Stimulated activated CD8-positive, alpha-beta memory T cell treated with anti-CD3 and anti-CD28 coated beads, Interleukin-15, amount 100 ng/mL, for 24 hours (primary cell): ENCODE data around the gene PARN.
A peak's percentile ranks its signal among the peaks of the same experiment; 100 is the strongest.
"Not testable (repeated sequence)": the region's sequence is repeated elsewhere in the genome, so short reads cannot be mapped to it uniquely, and the experiment has no call there.

ENCODE experiments used
- DNase-seq: peaks from one replicate; pipeline ENCODE4 v3.0.0-alpha.2; 2020; ENCODE audit warnings: low read depth

Gene PARN

DNA sequence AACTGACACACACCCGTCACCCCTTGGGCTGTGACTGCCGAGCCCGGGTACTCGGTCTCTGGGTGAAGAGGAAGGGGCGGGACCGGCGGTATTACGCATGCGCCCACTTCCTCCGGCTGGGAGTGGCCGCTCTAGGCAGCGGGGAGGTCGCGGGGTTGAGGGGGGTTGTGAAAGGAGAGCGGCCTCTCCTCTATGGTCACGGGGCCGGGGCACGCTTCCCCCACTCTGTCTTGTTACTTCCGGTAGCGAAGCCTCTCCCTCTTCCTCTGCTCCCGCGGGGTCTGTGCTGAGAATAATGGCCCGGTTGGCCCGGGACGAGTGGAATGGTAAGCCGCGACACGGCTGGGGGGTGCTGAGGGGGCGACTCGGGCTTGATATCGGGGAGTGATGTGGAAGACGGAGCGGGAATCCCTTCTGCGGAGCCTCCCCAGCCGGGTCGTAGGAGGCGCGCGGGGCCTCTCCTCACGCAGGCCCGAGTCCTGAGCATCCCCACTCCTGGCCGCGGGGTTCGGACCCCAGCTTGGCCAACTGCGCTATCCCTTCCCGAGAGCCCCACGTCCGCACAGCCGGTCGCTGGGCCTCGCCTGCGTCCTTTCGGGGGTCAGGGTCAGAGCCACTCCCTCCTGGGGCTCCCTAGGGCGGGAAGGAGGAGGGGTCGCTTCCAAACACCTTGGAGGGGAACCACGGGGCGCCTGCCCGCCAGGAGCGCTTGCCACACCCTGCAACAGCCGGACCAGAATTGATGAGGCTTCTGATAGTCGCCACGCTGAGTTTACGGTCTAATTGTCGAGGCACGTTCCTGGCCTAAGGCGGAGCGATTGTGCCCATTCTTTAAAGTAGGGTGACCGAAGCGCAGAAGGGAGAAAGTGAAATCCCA, 2.9 kb upstream of the PARN start, which contains the start of gene BFAR:
TSS of gene BFAR (plus strand) at position 259 of the 877 bp plus-strand sequence. CDS start 11,396 bp downstream, outside the sequence.
- DNase-seq: peak; percentile 99

GRCh38 chr16:14630620-14631330, 715 bp upstream of the PARN start:
- not testable (repeated sequence) for DNase-seq

DNA sequence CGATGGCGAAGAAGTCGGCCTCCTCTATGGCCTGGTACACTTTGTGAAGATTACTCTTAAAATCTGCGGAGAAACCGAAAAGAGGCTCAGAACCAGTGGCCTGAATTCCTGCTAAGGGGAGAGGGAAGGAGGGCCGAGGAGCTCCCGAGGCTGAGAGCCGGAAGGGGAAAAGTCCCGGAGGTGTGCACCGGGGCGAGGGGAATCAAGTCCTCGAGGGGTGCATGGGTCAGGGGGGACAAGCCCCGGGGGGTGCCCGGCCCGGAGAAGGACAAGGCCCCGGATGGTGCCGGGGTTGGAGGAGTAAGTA, 495 bp downstream of the PARN start:
- no peak for DNase-seq

GRCh38 chr16:14628806-14629611, 1.1 kb downstream of the PARN start:
- no peak for DNase-seq

DNA sequence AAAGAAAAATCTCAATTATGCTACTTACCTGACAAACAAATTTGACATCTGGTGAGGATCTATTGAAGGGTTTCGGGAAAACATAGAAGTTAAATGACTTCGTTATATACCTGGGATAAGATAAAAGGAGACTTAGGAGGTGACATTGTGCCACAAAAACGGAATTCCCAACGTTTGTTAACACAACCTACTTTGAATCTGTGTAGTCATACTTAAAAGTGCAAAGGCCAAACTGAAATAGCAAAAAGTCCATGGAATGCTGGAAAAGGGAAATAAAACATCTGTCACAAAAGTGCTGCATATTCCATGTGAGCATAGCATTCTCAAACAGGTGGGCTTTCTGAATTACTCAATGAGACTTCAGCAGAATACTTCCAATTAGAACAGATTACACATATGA, 3.0 kb downstream of the PARN start:
- DNase-seq: no peak

DNA sequence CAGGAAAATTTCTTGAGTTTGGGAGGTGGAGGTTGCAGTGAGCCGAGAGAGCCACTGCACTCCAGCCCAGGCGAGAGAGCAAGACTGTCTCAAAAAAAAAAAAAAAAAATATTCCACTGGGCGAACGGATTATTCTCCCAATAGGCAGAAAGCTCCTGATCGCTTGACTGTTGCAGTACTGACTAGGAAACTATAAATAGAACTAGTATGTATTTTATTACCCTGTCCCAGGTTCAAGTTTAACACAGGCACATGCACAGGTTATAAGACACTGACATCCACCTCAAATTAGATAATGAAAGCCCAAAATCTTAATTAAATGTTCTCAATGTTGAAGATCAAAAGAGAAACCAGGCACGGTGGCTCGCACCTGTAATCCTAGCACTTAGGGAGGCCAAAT, 11.5 kb downstream of the PARN start:
- no peak for DNase-seq

- no peak for DNase-seq
These were observed 13.8 kb downstream of the PARN start for GRCh38 chr16:14616280-14616679.

- DNase-seq: no peak
These were observed 16.1 kb downstream of the PARN start for GRCh38 chr16:14613991-14614390.

- no peak for DNase-seq
These were observed 18.4 kb downstream of the PARN start for GRCh38 chr16:14611660-14612059.

GRCh38 chr16:14609716-14610115, 20.3 kb downstream of the PARN start:
- DNase-seq: no peak

- DNase-seq: no peak
These were observed 21.5 kb downstream of the PARN start for GRCh38 chr16:14608604-14609003.

- no peak for DNase-seq
These were observed 21.9 kb downstream of the PARN start for GRCh38 chr16:14608111-14608566.

DNA sequence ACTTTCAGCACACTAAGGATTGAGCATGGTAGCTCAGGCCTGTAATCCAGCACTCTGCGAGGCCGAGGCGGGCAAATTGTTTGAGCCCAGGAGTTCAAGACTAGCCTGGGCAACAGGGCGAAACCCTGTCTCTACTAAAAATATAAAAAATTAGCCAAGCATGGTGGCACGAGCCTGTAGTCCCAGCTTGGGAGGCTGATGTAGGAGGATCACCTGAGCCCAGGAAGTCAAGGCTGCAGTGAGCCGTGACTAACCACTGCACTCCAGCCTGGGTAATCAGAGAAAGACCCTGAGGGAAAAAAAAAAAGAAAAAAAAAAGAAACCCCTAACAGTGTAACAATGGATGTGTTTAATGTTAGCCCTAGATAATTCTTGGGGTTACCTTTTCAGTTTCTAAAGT, 24.0 kb downstream of the PARN start:
- no peak for DNase-seq

GRCh38 chr16:14602443-14602963, 27.6 kb downstream of the PARN start:
- DNase-seq: no peak

GRCh38 chr16:14600164-14600563, 29.9 kb downstream of the PARN start:
- DNase-seq: no peak

- no peak for DNase-seq
These were observed 43.3 kb downstream of the PARN start for GRCh38 chr16:14586637-14587305.

DNA sequence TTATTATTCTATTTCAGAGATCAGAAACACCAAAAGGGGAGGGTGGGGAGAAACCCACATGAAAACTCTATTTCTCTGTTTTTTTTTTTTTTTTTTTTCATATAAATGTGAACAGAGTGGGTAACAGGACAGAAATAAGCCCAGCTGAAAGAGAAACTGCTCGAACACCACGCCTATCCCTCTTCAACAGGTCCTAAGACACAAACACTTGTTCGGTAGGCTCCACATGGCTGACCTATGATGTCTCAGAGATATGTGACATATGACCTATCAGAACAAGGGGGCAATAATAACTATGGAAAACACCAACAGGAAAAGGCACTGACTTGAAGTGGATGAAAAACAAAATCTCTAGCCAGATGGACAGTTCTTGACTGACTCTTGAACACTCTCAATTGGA, 44.8 kb downstream of the PARN start:
- no peak for DNase-seq

DNA sequence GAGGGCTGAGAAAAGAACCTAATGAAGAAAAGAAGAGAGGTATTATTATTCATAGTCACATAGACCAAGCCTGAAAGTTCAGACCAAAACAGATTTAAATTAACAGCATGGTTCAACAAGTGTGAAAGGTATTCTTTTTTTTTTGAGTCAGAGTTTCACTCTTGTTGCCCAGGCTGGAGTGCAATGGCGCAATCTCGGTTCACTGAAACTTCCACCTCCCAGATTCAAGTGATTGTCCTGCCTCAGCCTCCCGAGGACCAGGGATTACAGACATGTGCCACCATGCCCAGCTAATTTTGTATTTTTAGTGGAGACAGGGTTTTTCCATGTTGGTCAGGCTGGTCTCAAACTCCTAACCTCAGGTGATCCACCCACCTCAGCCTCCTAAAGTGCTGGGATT, 49.1 kb downstream of the PARN start:
- DNase-seq: not testable (repeated sequence)

- DNase-seq: no peak
These were observed 50.8 kb downstream of the PARN start for GRCh38 chr16:14579266-14579665.

- DNase-seq: no peak
These were observed 53.5 kb downstream of the PARN start for GRCh38 chr16:14576532-14576931.

DNA sequence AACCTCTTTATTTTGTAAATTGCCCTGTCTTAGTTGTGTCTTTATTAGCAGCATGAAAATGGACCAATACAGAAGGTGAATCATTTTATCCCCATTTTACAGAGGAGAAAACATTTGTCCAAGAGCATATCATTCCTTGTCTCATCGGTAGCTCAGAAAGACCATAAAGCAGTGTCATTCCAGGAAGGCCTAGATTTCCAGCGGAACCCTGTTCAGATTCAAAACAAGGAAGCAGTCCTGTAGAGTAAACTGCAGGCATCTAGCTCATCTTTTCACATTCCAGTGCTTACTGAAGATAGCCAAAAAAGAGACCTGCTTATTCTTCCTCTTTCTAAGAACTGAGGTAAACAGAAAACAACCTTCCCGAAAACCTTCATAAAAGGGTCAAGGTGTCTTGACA, 54.0 kb downstream of the PARN start:
- DNase-seq: no peak
